A172 (cell line): ENCODE data around the gene INO80B. TPM values are rescaled to one million over a fixed set of nuclear protein-coding genes. Genes with fewer than 3 reads are reported as not detected.
"Not testable (repeated sequence)": the region's sequence is repeated elsewhere in the genome, so short reads cannot be mapped to it uniquely, and the experiment has no call there.

ENCODE experiments used
- DNase-seq: peaks from one replicate; pipeline ENCODE4 v3.0.0-alpha.2; 2015; ENCODE audit warnings: low spot score
- total RNA-seq: library from RNA; depleted of rRNA; stranded (reverse); fragments of >200 nt; shearing (Covaris generic); gene quantifications from 2 replicates; pipeline ENCODE4 v1.2.3, GENCODE V29; 2014

INO80B gene
- total RNA-seq, 1 experiment from 2014 or later, result 7.9 TPM

DNA sequence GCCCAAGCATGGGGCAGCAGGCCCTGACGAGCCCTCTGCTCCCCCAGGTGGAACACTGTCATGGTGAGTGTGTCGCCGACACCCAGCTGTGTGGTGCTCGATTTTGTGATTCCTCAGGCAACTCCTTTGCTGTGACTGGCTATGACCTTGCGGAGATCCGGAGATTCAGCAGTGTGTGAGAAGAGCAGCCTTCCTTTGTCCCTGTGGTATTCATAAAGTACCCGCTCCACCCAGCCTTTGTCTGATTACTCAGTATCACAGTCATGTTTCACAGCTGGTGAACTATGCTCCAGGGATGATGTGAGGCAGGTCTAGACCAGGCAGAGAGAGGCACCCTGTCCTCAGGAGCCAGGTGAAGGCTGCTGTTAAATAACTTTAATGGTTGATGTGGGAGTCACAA lies 29.4 kb upstream of the INO80B start:
- DNase-seq, result peak; percentile 65

GRCh38 chr2:74426181-74426758 lies 28.6 kb upstream of the INO80B start:
- no peak for DNase-seq

- no peak for DNase-seq
Measured at GRCh38 chr2:74427551-74427950, 27.3 kb upstream of the INO80B start.

- no peak for DNase-seq
Measured at GRCh38 chr2:74428675-74429074, 26.2 kb upstream of the INO80B start.

DNA sequence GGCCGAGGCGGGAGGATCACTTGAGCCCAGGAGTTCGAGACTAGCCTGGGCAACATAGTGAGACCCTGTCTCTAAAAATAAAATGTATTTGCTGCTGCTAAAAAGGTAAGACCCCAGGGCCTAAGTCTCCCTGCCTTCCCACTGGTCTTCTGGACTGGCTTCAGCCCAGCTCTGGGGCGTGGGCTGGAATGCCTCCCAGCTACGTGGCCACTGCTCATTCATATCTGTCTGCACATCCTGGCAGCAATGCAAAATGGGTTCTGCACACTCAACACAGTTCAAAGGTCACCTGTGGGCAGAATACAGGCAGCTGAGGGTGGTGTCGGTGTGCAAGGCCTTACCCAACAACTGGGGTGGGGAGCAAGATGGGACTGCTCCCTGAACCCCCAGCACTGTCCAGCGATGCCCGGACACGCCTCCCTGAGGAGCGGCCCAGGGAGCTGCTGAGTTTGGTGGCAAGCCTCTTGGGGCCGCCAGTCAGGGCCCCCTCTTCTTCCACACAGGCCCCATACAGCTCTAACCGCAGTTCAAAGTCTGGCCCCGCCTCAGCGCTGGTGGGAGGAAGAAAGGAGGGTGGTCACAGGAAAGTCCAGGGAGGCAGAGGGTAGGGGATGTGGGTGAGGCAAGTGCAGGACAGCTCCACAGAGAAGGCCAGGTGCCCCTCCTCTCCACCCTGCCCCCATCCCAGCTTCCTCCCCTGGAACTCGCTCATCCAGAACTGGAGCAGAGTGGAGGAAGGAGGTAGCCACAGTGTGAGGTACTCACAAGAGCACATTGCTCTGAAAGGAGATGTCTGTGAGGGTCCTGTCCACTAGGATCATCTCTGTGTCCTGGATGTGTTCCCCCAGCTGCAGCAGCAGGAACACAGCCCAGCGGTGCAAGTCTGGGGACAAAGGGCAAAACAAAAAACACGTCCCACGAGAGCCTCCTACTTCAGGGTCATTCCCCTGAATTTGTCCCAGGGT lies 25.1 kb upstream of the INO80B start:
- DNase-seq, result no peak

- no peak for DNase-seq
Measured at GRCh38 chr2:74430502-74430901, 24.4 kb upstream of the INO80B start.

- DNase-seq, result no peak
Measured at GRCh38 chr2:74436111-74436805, 18.6 kb upstream of the INO80B start.

DNA sequence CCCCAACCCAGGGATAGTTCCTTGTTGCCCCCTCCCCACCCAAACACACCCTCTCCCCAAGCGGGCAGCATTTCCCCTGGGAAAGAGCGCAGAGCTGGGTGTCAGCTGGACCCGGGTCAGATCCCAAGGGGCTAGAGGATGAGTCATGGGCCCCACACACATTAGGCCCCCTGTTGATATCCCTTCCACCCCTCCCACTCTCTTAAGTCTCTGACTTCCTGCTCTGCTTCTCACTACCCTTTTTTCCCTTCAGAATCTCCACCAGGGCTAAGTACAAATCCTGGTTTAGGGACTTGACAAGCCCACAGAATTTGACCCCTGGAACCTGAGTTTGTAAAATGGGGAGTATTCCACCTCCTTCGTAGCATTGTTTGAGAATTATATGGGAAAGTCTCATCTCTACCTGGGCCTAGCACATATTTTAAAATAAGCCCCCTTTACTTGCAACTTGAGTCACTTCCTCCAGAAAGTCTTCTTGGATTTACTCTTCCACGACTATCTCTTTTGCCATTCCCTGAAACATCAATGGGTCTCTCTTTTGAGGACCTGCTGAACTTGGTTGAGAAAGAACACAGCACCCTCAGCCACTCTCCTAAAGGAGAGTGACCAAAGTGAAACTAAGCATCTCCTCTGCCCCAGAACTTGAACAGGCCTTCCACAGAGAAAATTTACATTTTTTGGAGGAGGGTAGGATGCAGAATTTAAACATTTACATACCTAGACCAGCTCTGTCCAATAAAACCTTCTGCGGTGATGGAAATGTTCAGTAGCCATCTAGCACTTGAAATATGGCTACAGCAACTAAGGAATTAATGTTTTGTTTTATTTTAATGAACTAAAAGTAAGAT lies 17.8 kb upstream of the INO80B start:
- DNase-seq, result no peak

DNA sequence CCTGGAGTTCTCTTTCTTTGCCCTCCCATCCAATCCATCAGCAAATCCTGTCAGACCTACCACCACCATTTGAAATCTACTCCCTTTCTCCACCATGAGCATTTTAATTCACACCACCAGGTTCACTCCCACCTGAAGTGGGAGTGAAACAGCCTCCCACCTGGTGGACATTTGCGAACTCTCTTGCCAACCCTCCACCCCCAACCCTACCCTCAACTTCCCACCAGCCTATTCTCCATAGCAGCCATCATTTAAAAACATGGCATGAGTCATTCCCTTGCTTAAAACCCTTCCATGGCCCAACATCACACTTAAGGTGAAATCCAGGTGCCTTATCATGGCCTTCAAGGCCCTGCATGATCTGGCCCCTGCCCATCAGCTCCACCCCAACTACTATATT lies 16.6 kb upstream of the INO80B start:
- no peak for DNase-seq

- DNase-seq, result no peak
Measured at GRCh38 chr2:74439373-74439772, 15.5 kb upstream of the INO80B start.

DNA sequence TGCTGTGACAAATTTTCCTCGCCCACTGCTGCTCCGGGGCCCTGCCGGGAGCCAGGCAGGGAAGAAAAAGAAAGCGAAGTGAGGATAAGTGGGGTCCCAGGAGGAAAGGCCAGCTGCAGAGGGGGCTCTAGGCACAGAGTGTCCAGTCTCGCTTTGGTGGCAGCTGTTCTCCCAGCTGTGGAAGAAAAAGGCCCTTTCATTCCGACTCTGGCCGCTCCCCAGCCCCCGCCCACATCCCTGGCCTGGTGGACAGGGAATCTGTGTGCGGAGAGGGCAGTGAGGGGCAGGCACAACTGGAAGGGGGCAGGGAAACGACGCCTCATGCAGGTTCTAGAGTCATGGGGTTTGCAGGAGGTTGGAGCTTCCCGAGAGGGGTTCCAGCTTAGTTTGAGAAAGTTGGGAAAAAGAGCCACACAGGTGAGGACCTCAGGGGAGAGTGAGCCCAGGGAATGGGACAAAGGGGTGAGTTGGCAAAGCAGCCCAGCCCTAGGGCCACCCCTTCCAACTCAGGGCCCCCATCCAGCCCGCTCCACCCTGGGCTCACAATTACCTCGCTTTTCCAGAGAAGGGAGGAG lies 15.0 kb upstream of the INO80B start:
- DNase-seq, result peak; percentile 56

GRCh38 chr2:74440378-74441169 lies 14.3 kb upstream of the INO80B start:
- peak; percentile 62 for DNase-seq

DNA sequence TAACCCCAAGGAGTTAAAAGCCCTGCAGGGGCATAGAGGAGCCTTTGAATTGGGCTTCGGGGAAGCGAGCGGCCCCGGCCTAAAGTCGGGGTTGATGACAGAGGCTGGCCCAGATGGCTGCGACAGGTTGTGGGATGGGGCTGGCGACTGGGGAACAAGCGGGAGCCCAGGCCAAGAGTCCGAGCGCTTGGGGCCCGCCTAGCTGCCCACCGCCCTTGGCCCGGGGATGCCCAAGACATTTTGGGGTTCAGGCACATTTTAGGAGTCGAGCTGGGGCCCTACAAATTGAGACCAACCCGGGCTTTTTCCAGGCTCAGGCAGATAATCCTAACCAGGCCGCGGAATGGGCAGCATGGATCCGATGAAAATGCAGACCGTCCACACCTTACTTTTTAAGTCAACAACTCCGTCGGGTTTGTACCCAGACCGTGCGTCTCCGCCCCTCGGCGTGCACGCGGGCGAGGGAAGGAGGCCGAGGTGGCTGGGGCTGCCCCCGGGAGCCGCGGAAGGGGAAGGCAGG lies 13.7 kb upstream of the INO80B start:
- DNase-seq, result no peak

DNA sequence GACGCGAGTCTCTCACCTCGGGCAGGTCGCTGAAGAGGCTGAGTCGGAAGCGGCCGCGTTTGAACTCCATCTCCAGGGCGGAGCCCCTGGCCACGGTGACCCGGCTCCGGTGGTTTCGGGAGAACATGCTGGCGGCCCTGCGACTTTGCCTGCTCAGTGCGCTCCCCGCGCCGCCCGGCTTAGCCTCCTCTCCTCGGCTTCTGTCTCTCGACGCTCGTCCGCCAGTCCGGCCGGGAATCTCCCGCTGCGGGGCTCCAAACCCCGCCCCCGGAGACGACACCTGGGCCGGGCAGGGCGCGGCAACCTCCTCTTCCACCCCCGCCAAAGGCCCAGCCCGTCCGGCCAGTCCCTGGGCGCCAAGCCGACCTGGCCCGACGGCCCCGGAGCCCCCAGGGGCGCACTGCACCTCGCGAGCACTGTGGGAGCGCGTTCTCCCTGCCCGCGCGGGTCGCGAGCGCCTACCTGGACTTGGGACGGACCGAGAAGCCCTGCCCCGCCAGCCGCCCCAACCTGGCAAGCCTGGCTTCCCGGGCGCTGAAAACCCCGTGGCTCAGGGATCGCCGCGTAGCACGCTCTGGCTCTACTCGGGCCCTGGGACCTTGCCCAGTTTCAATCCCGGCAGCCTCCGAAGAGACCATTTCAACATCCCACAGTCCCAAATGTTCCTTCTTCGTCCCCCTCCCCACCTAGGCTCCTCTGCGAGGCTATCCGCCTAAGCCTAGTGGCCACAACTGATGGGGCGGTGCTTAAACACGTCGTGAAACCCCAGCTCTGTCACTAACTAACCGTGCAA lies 13.0 kb upstream of the INO80B start, which contains the start of gene RTKN:
Gene RTKN, minus strand, starts transcription at position 248 of the 793 bp plus-strand sequence. Its CDS starts 121 bp downstream, at position 127.
- no peak for DNase-seq

GRCh38 chr2:74442483-74443297 lies 12.2 kb upstream of the INO80B start:
- not testable (repeated sequence) for DNase-seq

GRCh38 chr2:74444498-74445318 lies 10.2 kb upstream of the INO80B start:
- DNase-seq, result no peak

GRCh38 chr2:74447230-74447999 lies 7.5 kb upstream of the INO80B start:
- DNase-seq, result no peak
